ENCODE results near the gene CCDC88C.
"Not testable (repeated sequence)": the region's sequence is repeated elsewhere in the genome, so short reads cannot be mapped to it uniquely, and the experiment has no call there.

CCDC88C gene

DNA sequence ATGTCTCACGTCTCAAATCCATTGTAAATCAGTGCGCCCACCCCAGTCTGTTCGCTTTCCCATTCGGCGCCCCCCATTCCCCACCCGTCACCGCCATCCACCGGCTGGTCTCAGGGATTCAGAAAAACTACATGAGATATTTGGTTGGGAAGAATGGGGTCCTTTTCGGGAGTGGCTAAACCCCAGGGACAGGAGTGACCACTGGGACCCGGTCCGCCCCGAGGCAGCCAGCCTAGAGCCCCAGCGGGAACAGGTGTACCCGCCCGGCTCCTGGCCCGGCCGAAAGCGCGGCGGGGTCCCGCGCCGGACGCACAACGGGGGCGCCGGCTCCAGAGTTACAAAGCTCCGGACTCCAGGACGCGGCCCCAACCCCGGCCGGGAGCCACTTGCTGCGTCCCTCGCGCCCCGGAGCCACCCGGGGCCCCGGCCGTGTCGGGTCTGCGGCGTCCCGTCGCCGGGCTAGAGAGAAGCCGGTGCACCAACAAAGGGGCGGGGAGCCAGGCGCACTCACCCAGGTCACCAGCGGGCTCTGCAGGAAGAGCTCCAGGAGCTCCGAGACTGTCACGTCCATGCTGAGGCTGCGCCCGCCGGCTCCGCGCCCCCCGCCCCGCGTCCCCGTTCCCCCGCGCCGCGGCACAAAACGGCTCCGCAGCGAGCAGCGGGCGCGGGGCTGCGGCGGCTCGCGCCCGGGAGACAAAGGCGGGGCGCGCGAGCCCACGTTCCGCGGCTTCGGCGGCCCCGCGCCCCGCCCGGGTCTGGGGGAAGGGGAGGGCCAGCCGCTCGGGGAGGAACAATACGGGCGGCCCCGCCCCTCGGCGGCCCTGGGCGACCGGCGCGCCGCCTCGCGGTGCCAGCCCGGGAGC, at the start of gene CCDC88C:
Gene CCDC88C, minus strand, starts transcription at position 701 of the 863 bp plus-strand sequence. Its CDS starts 130 bp downstream, at position 571.
- DNase-seq = peak; percentile 85 to 91 (median 87)

DNA sequence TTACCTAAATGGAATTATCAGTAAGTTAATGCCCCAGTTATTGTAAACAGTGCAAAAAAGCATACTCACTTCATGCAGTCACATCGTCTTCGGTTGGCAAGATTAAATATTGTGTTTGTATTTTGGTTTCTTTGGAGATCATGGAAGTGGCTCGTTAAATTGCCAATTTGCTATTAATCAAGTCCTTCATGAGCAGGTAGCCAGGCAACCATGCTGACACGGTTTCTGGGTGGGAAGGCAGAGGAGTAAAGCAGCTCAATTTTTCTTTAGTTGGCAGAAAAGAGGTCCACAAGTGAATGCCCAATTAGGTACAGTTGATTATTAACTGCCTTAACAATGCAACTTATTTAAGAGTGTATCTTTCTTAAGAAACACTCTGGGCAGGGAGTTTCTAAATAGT, 48.6 kb upstream of the CCDC88C start:
- peak; percentile 29 to 95 (median 75) for DNase-seq

DNA sequence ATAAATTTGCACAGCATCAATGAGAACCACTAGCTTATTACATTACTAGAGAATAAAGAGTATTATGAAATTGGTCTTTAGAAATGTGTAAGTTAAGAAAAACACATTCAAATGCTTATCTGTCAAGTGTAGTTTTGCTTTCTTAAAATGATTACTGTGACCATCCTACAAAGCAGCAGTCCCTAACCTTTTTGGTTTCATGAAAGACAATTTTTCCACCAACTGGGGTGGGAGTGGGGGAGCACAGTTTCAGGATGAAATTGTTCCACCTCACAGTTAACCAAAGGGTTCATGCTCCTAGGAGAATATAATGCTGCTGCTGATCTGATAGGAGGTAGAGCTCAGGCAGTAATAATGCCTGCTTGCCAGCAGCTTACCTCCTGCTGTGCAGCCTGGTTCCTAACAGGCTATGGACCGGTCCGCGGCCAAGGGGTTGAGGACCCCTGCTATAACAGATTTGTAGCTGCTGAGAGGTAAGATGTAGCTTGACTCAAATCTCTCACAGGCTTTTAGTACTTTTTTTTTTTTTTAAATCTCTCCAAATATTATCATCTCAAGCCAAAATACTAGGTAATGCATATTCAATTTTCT, 47.1 kb upstream of the CCDC88C start:
- peak in 2 of 3 experiments; percentile 5 to 49 for DNase-seq

DNA sequence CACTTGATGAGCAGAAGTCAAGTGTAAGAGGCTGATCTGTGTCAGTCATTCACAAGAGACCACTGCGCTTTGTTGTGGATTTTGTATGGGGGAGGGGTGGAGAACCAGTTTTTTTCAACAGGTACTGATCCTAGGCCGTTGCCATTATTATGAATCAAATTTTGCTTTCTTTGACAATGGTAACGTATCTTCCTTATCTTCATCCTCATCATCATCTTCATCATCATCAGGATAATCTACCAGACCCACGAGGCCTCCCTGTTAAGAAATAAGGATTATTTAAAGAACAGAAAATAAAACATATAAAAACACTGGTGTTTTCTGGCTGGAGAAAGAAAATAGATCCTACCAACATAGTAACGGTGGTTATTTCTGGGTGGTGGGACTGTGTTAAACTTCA, 41.0 kb upstream of the CCDC88C start:
- DNase-seq = no peak

DNA sequence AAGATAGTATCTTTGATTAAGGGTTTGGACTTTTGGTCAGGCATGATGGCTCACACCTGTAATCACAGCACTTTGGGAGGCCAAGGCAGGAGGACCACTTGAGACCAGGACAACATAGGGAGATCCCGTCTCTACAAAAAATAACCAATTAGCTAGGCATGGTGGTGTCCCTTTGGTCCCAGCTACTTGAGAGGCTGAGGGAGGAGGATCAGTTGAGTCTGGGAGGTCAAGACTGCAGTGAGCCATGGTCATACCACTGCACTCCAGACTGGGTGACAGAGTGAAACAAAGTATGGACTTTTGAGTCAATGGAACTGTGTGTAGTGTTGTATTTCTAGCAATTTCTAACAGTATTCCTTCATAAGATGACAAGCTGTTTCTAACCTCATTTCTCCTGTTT, 38.7 kb upstream of the CCDC88C start:
- no peak for DNase-seq

GRCh38 chr14:91454580-91454979, 37.0 kb upstream of the CCDC88C start:
- no peak for DNase-seq

DNA sequence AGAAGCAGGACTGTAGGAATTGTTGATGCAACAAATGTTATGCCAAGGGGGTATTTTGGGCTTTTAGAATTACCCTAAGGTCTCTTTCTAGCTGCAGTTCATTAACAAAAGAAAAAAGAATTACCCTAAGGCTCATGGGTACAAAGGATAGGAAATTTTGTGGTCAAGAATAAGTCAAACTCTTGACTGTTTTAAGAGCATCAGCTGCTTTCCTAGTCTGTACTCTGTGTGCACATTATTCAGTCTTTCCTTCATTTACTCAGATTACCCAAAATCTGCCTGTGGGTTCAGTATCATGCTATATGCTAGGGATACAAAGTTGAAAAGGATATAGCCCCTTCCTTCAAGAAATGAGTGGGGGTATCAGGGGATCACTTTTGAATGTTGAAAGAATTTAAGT, 36.5 kb upstream of the CCDC88C start:
- DNase-seq = no peak

GRCh38 chr14:91453744-91454143, 36.1 kb upstream of the CCDC88C start:
- DNase-seq = no peak

DNA sequence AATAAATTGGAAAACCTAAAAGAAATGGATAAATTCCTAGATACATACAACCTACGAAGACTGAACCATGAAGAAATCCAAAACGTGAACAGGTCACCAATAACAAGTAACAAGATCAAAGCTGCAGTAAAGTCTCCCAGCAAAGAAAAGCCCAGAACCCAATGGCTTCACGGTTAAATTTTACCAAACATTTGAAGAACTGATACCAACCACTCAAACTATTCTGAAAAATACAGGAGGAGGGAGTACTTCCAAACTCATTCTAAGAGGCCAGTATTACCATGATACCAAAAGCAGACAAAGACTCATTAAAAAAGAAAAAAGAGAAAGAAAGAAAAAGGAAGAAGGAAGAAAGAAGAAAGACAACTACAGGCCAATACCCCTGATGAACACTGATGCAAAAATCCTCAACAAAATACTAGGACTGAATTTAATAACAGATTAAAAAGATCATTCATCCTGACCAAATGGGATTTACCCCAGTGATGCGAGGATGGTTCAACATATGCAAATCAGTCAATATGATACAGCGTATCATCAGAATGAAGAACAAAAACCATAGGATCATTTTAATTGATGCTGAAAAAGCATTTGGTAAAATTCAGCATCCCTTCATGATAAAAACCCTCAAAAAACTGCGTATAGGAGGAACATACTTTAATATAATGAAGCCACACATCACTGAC, 26.9 kb upstream of the CCDC88C start:
- DNase-seq = no peak

DNA sequence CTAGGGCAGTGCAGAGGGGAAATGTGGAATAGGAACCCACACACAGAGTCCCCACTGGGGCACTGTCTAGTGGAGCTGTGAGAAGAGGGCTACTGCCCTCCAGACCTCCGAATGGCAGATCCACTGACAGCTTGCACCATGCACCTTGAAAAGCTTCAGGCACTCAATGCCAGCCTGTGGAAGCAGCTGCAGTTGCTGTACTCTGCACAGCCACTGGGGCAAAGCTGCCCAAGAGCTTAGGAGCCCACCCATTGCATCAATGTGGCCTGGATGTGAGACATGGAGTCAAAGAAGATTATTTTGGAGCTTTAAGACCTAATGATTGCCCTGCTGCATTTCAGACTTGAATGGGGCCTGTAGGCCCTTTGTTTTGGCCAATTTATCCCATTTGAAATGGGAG, 21.7 kb upstream of the CCDC88C start:
- DNase-seq = no peak

GRCh38 chr14:91438845-91439244, 21.2 kb upstream of the CCDC88C start:
- DNase-seq = no peak

DNA sequence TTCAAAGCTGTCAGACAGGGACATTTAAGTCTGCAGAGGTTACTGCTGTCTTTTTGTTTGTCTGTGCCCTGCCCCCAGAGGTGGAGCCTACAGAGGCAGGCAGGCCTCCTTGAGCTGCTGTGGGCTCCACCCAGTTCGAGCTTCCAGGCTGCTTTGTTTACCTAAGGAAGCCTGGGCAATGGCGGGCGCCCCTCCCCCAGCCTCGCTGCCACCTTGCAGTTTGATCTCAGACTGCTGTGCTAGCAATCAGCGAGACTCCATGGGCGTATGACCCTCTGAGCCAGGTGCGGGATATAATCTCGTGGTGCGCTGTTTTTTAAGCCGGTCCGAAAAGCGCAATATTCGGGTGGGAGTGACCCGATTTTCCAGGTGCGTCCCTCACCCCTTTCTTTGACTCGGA, 18.6 kb upstream of the CCDC88C start:
- not testable (repeated sequence) for DNase-seq

GRCh38 chr14:91429385-91429784, 11.8 kb upstream of the CCDC88C start:
- no peak for DNase-seq

- DNase-seq = not testable (repeated sequence)
These were observed 11.3 kb upstream of the CCDC88C start for GRCh38 chr14:91428931-91429330.

- not testable (repeated sequence) for DNase-seq
These were observed 7.9 kb upstream of the CCDC88C start for GRCh38 chr14:91425531-91425944.

DNA sequence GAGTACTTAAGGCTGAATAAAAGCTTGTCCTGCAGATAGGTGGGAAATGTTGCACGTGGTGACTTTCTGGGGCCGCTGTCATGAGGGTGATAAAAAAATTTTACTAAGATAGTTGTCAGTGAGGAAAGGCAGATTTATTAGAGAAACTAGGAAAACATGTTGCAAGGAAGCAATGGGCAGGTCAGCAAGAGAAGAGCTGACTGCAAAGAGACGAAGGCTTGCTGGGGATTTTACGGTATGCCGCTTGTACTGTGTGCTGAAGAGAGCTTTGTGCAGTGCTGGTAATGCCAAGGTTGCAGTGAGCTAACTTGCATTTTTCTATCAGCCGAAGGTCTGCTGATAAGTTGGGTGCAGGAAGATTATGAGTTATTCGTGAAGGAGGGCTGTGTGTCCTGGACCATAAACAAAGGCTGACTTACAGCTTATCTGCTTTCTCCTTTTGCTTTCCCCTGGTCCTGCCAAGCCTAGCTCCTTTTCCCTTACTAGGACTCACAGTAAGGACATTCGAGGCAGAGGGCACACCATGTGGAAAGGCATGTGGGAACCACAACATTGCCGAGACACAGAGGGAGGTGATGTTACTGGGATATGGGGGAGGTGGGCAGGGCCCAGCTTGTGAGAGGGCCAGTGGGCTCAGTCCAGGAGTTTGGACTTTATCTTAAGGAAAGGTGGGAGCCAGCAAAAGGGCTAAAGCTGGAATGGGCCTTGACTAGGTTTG, 7.4 kb upstream of the CCDC88C start:
- no peak for DNase-seq

GRCh38 chr14:91420686-91421085, 3.1 kb upstream of the CCDC88C start:
- no peak for DNase-seq

DNA sequence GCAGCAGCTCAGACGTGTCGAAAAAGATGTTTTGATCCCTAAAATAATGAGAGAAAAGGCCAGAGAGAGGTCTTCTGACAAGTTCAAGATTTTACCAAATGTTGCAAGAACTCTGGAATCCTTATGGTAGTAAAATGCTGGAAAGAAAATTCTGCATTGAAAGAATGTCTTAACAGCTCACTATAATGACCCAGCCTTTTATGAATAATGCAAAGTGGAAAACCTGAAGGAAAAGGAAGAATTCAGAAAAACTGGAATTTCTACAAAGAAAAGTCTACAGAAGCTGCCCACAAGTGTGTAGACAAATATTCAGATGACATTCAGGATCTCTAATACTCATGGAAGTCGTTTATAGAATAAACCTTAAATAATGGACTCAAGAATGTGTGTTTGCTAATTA, 1.8 kb upstream of the CCDC88C start:
- no peak for DNase-seq

GRCh38 chr14:91419044-91419397, 1.4 kb upstream of the CCDC88C start:
- DNase-seq = no peak

DNA sequence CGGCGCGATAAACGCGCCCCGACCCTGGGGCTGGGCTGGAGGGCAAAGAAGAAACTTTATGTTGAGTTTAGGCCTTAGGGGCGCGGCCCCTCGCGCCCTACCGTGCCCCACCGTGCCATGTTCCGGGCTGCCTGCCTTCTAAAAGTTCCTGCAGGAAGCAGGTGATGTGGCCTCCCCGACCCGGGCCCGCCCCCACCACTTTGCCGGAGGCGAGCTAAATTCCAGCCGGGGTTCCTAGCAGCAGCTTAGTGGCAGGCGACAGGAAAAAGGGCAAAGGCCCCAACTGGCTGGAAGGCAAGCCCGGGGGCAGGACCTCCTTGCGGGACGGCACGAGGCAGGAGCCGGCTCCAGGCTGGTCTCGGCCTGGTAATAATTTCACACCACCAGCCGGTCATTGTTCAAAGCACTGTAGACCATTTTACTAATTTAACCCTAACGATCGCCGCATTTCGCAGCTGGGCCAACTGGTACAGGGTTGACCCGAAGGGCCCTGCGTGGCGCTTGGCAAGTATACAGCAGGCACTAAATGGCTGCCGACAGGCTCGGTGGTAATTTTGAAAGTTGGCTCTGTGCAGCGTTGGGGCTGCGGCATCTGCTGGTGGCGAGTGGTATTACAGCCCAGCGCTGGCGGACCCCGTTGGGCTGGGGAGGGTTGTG, 895 bp upstream of the CCDC88C start:
- peak; percentile 63 to 90 (median 87) for DNase-seq

DNA sequence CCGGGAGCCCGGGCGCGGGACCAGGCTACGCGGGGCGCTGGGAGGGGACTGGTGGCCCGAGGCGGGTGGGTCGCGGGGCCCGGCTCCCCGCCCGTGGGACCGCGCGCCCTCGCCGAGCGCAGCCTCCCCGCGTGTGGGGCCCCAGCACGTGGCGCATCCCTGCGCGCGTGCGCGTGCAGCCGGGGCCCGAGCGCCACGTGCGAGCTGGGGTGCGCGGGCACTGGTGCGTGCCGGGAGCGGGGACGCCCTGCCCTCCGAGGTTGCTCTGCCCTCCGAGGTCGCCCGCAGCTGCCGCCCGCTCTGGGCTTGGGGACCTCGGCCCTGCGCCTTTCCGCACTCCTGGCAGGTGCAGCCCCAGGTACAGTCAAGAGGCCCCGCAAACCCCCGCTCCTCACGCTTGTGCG, 365 bp upstream of the CCDC88C start:
- peak; percentile 83 to 91 (median 84) for DNase-seq

DNA sequence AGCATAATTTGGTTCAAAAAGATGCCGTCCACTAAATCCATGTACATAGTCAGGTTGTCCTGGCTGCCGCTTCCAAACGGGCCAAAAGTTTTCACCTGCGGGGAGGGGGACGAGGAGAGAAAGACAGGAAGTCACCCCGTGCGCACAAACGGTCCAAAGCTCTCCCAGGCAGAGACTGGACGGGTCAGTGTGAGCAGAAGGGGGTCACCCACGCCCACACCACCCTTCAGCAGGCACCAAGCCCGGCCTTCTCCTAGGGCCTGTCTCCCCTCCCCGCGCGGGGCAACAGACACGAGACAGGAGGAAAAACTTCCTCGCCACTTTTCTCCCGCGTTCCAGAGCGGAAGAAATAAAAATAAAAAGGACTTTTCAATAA, 888 bp downstream of the CCDC88C start:
- DNase-seq = peak in 1 of 3 experiments; percentile 49
